SK-N-MC (cell line): ENCODE measurements around the gene RNMT.

Source experiments
- EZH2 ChIP-seq: fragments of 200-600 bp; sonication (generic); IDR thresholded peaks from one replicate; pipeline ENCODE4 v1.6.1; 2017; ENCODE audit warnings: antibody characterized with exemption
- POLR2AphosphoS5 ChIP-seq: IDR thresholded peaks from 2 replicates; pipeline ENCODE4 v1.6.1; 2012; ENCODE audit warnings: mild to moderate bottlenecking, low read depth, low read length, borderline replicate concordance

- TF ChIP-seq EZH2 (no peak), POLR2AphosphoS5 (no peak)
Observed at GRCh38 chr18:13800505-13801259, 74.2 kb downstream of the RNMT start.
